Superior temporal gyrus (tissue), 1 donor: ENCODE results near the gene ARHGAP19.

Experiments
- DNase-seq: peaks from one replicate; pipeline ENCODE4 v3.0.0-alpha.2; 2016; ENCODE audit errors: extremely low spot score

ARHGAP19 gene

DNA sequence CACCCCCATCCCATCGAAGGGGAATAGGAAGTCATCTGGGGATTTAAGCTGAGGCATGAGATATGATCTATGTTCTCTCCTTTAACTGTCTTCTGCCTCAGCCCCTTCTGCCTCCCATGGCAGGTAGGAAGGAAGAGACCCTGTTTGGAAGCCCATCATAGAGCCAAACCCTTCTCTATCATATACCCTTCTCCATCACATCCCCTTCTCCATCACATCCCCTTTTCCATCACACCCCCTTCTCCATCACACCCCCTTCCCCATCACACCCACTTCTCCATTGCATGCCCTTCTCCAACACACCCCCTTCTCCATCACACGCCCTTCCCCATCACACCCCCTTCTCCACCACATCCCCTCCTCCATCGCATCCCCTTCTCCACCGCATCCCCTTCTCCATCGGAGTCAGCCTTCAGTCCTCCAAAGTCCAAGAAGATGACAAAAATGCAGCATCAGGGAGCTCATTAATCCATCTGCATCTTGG is 99.4 kb downstream of the ARHGAP19 start:
- DNase-seq, result no peak

DNA sequence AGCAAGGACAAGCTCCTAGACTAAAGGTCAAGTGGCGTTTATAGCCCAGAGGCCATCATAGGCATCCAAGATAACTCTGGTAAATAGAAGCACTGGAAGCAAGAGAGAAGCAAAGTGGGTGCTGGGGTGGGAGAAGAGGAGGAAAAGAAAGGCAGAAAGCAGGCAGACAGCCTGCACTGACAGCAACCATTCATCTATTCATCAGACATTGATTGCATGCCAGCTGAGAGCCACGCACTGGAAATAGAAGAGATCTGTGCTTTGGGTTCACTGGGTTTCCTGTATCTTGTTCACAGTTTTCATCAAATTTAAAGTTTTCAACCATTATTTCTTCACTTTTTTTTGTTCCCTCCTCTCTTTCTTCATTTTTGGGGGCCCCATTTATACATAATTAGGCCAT is 102.0 kb downstream of the ARHGAP19 start:
- DNase-seq, result peak; percentile 67

DNA sequence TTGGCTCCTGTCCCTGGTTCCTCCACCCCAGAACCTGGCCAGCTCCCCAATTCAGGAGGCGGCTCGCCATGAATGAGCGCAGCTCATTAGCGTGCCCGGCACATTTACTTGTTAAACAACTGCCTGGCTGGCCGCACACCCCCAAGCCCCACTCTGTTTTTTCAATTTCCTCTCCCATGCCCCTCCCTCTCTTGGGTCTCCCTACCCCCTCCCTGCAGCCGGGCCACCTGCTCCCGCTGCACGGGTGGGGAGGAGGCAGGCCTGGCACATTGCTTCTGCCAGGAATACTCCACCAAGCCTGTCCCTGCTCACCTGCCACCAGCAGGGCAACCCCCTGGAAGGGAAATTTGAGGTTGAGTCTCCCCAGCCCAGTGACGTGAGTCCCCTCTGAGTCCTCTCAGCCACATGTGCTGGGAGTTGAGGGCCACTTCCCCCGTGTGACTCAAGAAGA is 104.2 kb downstream of the ARHGAP19 start:
- DNase-seq, result no peak

DNA sequence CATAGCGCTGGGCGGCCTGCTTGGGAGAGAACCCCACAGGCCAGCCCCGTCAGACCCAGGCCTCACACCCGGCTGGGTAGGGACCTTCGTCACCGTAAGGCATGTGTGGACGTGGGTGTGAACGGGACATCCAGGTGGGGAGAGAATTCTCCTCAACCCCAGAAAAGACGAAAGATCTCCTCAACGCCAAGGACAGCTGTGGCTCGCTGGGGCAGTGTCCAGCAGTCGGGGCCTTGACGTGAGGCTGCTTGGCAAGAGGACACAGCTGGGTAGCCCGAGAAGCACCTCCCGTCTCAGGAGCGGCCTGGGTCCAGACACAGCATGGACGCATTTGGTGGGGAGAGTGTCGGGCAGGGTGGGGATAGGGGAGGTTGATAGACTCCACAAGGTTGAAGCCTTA is 105.5 kb downstream of the ARHGAP19 start:
- no peak for DNase-seq

DNA sequence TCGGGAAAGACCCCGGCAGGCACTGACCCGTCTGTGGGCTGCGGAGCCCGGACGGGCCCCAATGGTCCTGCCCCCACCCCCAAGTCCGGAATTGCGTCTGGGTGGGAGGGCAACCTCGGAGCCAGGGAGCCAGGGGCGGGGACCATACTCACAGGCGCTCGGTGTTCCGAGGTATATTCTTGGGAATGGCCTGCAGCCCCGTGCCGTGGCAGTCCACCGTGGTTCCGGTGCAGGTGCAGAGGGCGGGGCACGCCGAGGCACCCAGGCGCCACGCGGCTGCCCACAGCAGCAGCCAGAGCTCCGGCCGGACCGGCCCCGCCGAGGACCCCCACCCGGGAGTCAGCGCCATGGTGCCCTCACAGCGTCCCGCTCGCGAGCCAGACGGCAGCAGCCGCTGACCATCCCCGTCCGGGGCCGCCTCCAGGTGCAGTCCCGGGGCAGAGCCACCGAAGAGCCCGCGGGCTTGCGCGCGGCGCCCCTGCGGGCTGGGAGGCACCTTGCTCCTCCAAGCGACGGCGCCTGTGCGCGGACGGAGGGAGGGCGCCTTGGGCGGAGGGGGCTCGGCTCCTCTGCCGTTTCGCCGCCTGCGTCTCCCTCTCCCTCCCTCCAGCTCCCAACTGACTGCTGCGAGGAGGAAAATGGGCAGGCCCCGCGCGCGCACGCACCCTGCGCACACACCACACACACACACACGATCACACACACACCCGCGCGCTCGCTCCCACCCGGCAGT is 106.9 kb downstream of the ARHGAP19 start, which contains the start of gene SLIT1:
Gene SLIT1, minus strand, starts transcription at position 634 of the 733 bp plus-strand sequence. Its CDS starts 285 bp downstream, at position 349.
- no peak for DNase-seq

DNA sequence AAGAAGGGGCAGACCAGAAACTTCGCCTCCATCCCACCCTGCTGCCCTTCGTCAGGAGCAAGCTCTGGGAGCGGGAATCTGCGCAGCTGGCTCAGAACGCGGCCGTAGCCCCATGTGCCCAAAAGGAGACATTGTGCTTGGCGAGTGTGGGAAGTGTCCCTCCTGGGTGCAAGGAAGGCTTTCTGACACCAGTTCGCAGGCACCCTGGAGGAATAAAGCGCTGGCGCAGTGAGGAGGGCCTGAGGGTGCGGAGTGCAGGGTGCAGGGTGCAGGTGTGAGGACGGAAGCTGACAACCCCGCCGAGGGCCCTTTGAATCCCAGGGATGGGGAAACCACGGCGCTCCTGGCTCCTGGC is 107.5 kb downstream of the ARHGAP19 start:
- no peak for DNase-seq

DNA sequence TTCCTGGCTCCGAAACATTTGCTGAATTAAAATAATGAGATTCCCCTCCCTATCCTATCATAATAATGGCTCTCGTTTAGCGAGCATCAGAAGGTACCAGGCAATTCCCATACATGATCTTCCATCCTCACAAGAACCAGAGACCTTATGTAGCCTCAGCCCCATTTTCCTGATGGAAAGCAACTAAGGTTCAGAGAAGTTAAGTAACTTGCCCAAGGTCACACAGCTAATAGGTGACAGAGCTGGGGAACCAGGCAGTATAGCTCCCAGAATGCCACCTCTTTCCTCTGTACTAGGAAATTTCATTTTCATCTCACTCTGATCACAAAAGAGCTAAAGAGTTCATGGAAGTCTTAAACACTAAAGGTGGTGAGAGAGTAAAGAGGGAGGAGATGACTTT is 109.1 kb downstream of the ARHGAP19 start:
- DNase-seq, result no peak

DNA sequence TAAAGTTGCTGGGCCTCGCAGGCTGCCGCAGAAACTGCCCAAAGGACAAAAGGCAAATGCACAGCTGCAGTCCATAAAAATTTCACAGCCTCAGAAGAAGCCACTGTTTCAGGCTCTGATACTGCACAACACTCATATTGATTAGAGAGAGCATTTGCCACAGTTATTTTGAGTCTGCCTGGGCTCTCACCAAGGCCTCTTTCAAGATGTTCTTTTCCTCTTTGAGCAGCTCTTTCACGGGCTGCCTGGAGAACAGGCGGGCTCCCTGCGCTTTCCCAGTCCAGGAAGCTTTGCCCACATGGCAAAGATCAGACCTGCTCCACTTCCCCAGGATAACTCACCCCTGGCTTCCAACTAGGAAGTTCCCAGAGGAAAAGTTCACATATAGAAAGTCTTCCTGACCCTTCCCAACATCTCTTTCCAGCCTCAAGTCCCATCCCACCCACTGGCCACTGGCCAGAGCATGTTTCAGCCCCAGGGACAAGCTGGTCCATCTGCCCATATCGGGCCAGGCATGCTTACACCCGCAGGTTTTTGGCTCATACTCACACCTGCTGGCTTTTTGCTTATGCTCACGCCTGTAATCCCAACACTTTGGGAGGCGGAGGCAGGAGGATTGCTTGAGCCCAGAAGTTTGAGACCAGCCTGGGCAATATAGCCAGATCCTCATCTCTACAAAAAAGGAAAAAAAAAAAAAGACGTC is 110.0 kb downstream of the ARHGAP19 start:
- peak; percentile 44 for DNase-seq

DNA sequence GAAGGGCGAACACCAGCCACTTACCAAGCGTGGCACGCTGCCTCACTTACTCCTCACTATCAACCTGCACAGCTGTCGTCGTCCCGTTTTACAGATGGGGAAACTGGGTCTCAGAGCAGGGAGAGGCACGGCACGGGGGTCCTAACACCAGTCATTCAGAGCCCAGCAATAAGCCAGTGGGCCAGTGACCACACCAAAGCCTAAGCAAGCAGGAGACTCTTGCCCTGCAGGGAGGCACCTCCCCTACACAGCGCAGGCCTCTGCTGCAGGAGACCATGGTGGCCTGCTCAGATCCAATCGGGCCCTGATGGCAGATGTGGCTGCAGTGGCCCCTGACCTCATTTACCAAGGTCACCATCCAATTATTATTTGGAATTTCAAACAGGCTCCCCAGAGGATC is 111.5 kb downstream of the ARHGAP19 start:
- no peak for DNase-seq

DNA sequence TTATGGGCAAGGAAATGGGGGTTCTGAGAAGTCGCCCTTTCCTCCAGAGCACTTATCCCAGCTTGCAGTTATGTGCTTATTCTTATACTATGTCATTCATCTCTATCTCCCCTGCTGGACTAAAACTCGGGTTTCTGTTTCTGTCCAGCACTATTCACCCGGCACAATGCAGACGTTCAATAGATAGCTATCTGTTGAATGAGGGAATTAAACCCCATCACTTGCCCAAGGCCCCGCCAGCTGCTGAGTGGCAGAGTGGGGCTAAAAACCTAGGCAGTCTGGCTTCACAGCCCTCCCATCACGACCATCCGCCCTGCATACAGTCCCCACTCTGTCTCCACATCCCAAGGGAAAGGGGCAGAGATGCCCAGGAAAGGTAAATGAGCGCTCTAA is 112.1 kb downstream of the ARHGAP19 start:
- DNase-seq, result no peak

DNA sequence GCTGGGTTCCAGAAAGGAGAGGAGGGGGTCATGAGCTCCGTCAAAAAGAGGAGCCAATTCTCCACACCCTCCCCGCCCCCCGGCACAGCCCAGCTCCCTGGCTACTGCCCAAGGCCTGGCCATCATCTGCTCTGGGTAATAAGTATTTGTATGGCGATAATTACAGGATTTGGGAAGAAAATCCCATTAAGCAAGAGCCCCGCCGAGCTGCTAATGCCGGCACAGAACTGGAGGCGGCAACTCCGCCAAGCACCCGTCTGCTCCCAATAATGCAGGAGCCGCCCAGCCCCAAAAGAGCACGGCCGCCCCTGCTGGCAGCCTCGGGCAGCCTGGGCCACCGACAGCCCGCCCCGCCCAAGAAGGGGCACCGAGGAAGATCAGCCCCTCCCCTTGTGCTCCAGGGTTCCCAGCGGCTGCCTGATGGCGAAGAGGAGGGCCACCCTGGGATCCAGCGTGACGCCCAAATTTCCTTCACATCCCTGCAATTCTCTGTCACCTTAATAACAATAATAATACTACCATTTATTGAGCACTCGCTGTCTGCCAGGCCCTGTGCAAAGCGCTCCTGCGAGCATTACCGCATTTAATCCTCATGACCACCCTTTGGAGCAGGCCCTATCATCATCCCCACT is 112.6 kb downstream of the ARHGAP19 start:
- DNase-seq, result no peak

DNA sequence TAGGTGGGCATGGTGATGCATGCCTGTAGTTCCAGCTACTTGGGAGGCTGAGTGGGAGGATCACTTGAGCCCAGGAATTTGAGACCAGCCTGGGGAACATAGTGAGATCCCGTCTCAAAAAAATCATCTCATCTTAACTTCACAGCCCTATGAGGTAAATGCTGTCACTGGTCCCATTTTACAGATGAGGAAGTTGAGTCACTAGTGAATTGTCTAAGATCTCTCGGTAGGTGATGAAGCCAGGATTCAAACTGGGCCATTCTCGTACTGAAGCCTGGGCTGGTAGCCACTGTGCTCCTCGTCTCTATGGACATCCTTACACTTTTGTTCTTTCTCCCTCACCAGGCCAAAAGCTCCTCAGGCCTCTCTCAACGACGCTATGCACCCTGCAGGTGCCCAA is 113.1 kb downstream of the ARHGAP19 start:
- DNase-seq, result no peak

DNA sequence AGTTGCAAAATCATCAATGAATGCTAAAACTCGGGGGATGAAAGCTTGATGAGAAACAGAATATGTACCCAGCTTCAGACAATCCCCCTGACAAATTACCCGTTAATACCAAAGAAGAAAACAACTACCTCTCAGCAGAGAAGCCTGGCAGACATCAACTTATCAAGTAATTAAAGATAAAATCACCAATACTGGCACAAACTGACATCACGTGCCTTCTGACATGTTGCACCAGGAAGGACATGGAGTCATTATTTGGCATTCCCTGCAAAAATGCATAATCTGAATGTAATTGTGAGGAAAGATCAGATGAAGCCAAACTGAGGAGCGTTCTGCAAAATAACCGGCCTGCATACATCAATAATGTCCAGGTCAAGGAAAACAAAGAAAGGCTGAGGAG is 114.4 kb downstream of the ARHGAP19 start:
- DNase-seq, result no peak

DNA sequence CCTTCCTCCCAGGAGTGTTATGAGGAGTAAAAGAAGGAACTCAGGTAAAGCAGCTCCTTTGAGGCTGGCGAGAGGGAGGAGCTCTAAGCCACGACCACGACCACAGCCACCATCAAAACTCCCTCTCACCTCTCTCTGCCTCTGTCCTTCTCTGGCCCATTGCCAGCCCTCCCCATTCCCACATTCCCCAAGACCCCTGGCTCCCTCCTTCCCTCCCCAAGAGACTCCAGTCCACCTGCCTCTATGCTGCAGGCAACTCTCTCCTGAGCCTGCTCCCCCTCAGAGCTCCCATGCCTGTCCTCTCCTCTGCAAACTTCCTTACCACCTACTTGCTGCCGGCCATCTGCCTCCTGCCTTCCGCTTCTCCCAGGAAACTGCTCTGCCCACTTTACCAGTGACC is 116.2 kb downstream of the ARHGAP19 start:
- no peak for DNase-seq

DNA sequence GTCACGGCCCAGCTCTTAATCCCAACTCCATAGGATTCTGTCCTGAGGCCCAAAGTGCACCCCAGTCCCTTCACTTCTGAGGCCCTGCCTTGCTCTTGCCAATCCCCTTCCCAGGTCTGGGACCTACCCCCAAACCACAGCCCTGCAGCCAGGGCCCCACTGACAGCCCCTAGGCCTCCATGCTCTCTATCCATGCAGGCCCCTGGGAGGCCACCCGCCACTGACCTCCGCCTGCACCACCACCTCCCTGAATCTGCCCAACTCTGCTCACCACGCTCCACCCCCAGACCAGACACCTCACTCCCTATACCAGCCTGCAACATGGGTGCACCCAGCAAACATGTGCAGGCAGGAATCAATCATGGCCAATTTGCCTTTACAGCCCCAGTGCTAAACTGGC is 116.9 kb downstream of the ARHGAP19 start:
- DNase-seq, result no peak

DNA sequence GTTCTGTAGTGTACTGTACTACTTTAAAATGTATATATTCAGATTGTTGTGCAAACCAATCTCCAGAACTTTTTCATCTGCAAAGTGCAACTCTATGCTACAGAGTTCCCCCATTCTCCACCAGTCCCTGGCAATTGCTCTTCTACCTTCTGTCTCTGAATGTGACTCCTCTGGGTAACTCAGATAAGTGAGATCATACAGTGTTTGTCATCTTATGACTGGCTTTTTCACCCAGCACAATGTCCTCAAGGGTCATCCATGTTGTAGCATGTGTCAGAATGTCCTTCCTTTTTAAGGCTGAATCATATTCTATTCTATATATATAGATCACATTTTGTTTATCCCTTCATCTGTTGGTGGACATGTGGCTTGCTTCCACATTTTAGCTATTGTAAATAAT is 117.5 kb downstream of the ARHGAP19 start:
- DNase-seq, result no peak

DNA sequence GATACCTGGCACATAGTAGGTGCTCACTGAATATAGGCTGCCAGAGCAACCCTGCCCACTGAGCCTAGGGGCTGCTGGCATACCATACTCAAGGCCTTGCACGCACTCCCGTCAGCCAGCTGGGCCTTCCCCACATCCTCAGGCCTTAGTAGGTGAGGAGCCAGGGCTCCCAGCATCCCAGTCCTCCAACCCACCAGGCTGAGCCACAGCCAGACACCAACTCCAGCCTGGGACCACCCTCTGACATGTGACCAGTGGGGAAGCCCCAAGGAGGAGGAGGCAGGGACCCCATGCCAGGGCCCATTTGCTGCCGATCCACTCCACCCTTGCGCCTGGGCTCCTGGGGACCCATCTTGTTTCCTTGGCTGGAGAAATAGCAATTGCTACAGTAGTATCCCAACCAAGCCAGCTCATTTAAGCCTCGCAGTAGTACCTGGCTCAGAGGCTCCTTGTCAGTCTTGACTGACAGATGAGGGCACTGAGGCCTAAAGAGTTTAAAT is 118.1 kb downstream of the ARHGAP19 start:
- DNase-seq, result no peak

DNA sequence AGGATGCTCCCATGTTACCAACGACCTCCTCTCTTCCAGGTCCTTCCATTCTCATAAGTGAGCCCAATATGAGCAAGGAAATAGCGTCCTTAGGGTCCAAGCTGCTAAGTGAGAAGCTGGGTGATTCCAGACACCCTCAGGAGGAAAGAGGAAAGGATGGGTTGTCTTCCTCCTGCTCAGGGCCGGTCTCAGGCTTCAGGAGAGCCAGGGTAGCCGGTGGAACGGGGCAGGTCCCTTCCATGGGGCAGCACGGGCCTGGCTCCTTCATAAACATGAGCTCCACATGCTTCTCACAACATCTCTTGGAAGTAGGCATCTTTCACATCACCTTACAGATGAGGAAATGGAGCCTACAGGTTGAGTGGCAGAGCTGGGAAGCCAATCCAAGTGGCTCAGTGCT is 119.4 kb downstream of the ARHGAP19 start:
- no peak for DNase-seq
